Suprapubic skin (tissue), 4 donors: ENCODE measurements around the gene PFKFB4. TPM values are rescaled to one million over a fixed set of nuclear protein-coding genes. Genes with fewer than 3 reads are reported as not detected.

Experiments
- DNase-seq, 2 donors: peaks; one replicate each; pipeline ENCODE4 v3.0.0-alpha.2; 2019; ENCODE audit warnings: low spot score in 2 of 2
- H3K27ac ChIP-seq: fragments of 200-600 bp; sonication (generic); one replicate; pipeline ENCODE4 v1.5.1; 2019
- H3K27me3 ChIP-seq: fragments of 200-600 bp; sonication (generic); one replicate; pipeline ENCODE4 v1.5.1; 2019
- H3K36me3 ChIP-seq: fragments of 200-600 bp; sonication (generic); one replicate; pipeline ENCODE4 v1.5.1; 2019
- H3K4me1 ChIP-seq: fragments of 200-600 bp; sonication (generic); one replicate; pipeline ENCODE4 v1.5.1; 2019
- H3K4me3 ChIP-seq: fragments of 200-600 bp; sonication (generic); one replicate; pipeline ENCODE4 v1.5.1; 2019; ENCODE audit warnings: mild to moderate bottlenecking
- H3K9me3 ChIP-seq: fragments of 200-600 bp; sonication (generic); one replicate; pipeline ENCODE4 v1.5.1; 2019
- CTCF ChIP-seq, 2 donors: fragments of 200-600 bp in 1 of 2; fragments of 450-650 bp in 1 of 2; sonication (generic) in 1 of 2; IDR thresholded peaks; one replicate each; pipeline ENCODE4 v1.5.1; 2016 to 2019; ENCODE audit warnings: antibody characterized with exemption in 2 of 2, mild to moderate bottlenecking in 1 of 2, moderate library complexity in 1 of 2
- EP300 ChIP-seq: sonication (generic); formaldehyde crosslinking; IDR thresholded peaks from one replicate; pipeline ENCODE4 v1.6.1; 2017; ENCODE audit warnings: antibody characterized with exemption
- POLR2A ChIP-seq, 2 donors: fragments of 450-650 bp; IDR thresholded peaks; one replicate each; pipeline ENCODE4 v1.6.1; 2017; ENCODE audit warnings: antibody characterized with exemption in 2 of 2, mild to moderate bottlenecking in 2 of 2, moderate library complexity in 2 of 2
- POLR2AphosphoS5 ChIP-seq, 3 donors: sonication (generic); formaldehyde crosslinking; IDR thresholded peaks; one replicate each; pipeline ENCODE4 v1.6.1; 2017; ENCODE audit warnings: antibody characterized with exemption in 3 of 3
- WGBS: methylation state at CpG from one replicate; pipeline ENCODE4 v1.1.5; 2018; 5-methylcytosine and 5-hydroxymethylcytosine counted together
- total RNA-seq, 4 donors: library from RNA; depleted of rRNA; stranded (reverse); fragments of >200 nt; gene quantifications; one replicate each; pipeline ENCODE4 v1.1.0, GENCODE V29; 2016

PFKFB4 gene
- total RNA-seq, 4 donors from 2014 or later, result 3.6 to 12.7 (median 8.3) TPM

GRCh38 chr3:48571938-48572337 lies 15.3 kb upstream of the PFKFB4 start:
- TF ChIP-seq EP300 (no peak), POLR2AphosphoS5 (IDR thresholded peaks at IDR 0.05) (no peak), CTCF (IDR thresholded peaks at IDR 0.05) (no peak), POLR2A (IDR thresholded peaks at IDR 0.05) (no peak)
- WGBS, result 86% methylated on average over 7 of the region's 12 CpGs
- H3K27me3 ChIP-seq, result no peaks in the 10 kb centered on the region
- no peak overlapping the region for H3K4me3 ChIP-seq
- H3K27ac ChIP-seq, result no peak overlapping the region
- H3K4me1 ChIP-seq, result no peaks in the 10 kb centered on the region
- H3K9me3 ChIP-seq, result no peaks in the 10 kb centered on the region
- H3K36me3 ChIP-seq, result peaks cover 83% of the 10 kb centered on the region
- no peak for DNase-seq

- Histone ChIP-seq H3K4me3 (no peak overlapping the region), H3K27ac (no peak overlapping the region), H3K9me3 (no peaks in the 10 kb centered on the region), H3K27me3 (no peaks in the 10 kb centered on the region), H3K36me3 (peaks cover 67% of the 10 kb centered on the region), H3K4me1 (peaks cover 14% of the 10 kb centered on the region)
- DNase-seq, result no peak
- 88% methylated on average over 16 of the region's 18 CpGs for whole genome bisulfite sequencing
- TF ChIP-seq POLR2AphosphoS5 (IDR thresholded peaks at IDR 0.05) (no peak), POLR2A (IDR thresholded peaks at IDR 0.05) (no peak), EP300 (no peak), CTCF (IDR thresholded peaks at IDR 0.05) (no peak)
These were observed 13.3 kb upstream of the PFKFB4 start for GRCh38 chr3:48569808-48570450.

GRCh38 chr3:48569400-48569799 lies 12.8 kb upstream of the PFKFB4 start:
- H3K9me3 ChIP-seq, result no peaks in the 10 kb centered on the region
- no peak overlapping the region for H3K4me3 ChIP-seq
- H3K4me1 ChIP-seq, result peaks cover 14% of the 10 kb centered on the region
- TF ChIP-seq EP300 (no peak), POLR2AphosphoS5 (IDR thresholded peaks at IDR 0.05) (no peak), POLR2A (IDR thresholded peaks at IDR 0.05) (no peak), CTCF (IDR thresholded peaks at IDR 0.05) (no peak)
- H3K36me3 ChIP-seq, result peaks cover 63% of the 10 kb centered on the region
- H3K27me3 ChIP-seq, result no peaks in the 10 kb centered on the region
- 77% methylated on average over 10 of the region's 10 CpGs for WGBS
- DNase-seq, result no peak
- H3K27ac ChIP-seq, result no peak overlapping the region

GRCh38 chr3:48568476-48568875 lies 11.9 kb upstream of the PFKFB4 start:
- Histone ChIP-seq H3K9me3 (no peaks in the 10 kb centered on the region), H3K27me3 (no peaks in the 10 kb centered on the region), H3K4me1 (peaks cover 17% of the 10 kb centered on the region), H3K27ac (no peak overlapping the region), H3K36me3 (peaks cover 54% of the 10 kb centered on the region), H3K4me3 (no peak overlapping the region)
- no peak for DNase-seq
- 89% methylated on average over 2 of the region's 7 CpGs for WGBS
- TF ChIP-seq POLR2A (IDR thresholded peaks at IDR 0.05), result no peak
- TF ChIP-seq CTCF (IDR thresholded peaks at IDR 0.05), result no peak
- TF ChIP-seq POLR2AphosphoS5 (IDR thresholded peaks at IDR 0.05), result no peak
- no peak for TF ChIP-seq EP300

- Histone ChIP-seq H3K4me3 (no peak overlapping the region), H3K27me3 (no peaks in the 10 kb centered on the region), H3K36me3 (peaks cover 48% of the 10 kb centered on the region), H3K9me3 (no peaks in the 10 kb centered on the region), H3K27ac (no peak overlapping the region), H3K4me1 (peaks cover 17% of the 10 kb centered on the region)
- no peak for TF ChIP-seq POLR2AphosphoS5 (IDR thresholded peaks at IDR 0.05)
- no peak for TF ChIP-seq EP300
- TF ChIP-seq POLR2A (IDR thresholded peaks at IDR 0.05), result no peak
- no peak for TF ChIP-seq CTCF (IDR thresholded peaks at IDR 0.05)
- 81% methylated on average over 11 of the region's 11 CpGs for whole genome bisulfite sequencing
- DNase-seq, result no peak
These were observed 10.9 kb upstream of the PFKFB4 start for GRCh38 chr3:48567500-48567899.
